Trophoblast cell (in vitro differentiated cells and primary cell): ENCODE data around the gene MPDU1.
A peak's percentile ranks its signal among the peaks of the same experiment; 100 is the strongest.

Experiments
- DNase-seq, 2 donors: peaks; one replicate each; pipeline ENCODE4 v3.0.0-alpha.2; 2016
- H2AFZ ChIP-seq: 2 replicates; pipeline ENCODE4 v1.6.1; 2013; ENCODE audit warnings: low read length, moderate library complexity, mild to moderate bottlenecking; ENCODE audit not compliant: insufficient read depth, poor library complexity
- H2AK5ac ChIP-seq: 2 replicates; pipeline ENCODE4 v1.6.1; 2013; ENCODE audit warnings: mild to moderate bottlenecking, low read length
- H2BK120ac ChIP-seq: 2 replicates; pipeline ENCODE4 v1.6.1; 2013; ENCODE audit warnings: low read length, mild to moderate bottlenecking, moderate library complexity; ENCODE audit not compliant: insufficient read depth, poor library complexity
- H2BK12ac ChIP-seq: 2 replicates; pipeline ENCODE4 v1.6.1; 2013; ENCODE audit warnings: mild to moderate bottlenecking, low read length, moderate library complexity
- H2BK5ac ChIP-seq: 2 replicates; pipeline ENCODE4 v1.6.1; 2013; ENCODE audit warnings: low read length, low read depth, moderate library complexity, mild to moderate bottlenecking; ENCODE audit not compliant: poor library complexity
- H3K14ac ChIP-seq: 2 replicates; pipeline ENCODE4 v1.6.1; 2013; ENCODE audit warnings: mild to moderate bottlenecking, low read length
- H3K18ac ChIP-seq: 2 replicates; pipeline ENCODE4 v1.6.1; 2013; ENCODE audit warnings: mild to moderate bottlenecking, low read length
- H3K23ac ChIP-seq: 2 replicates; pipeline ENCODE4 v1.6.1; 2013; ENCODE audit warnings: low read length
- H3K27ac ChIP-seq: 2 replicates; pipeline ENCODE4 v1.5.1; 2013; ENCODE audit warnings: low read depth, mild to moderate bottlenecking, inconsistent platforms, low read length, moderate library complexity
- H3K27me3 ChIP-seq: 2 replicates; pipeline ENCODE4 v1.6.1; 2013; ENCODE audit warnings: inconsistent platforms, mild to moderate bottlenecking, low read length, moderate library complexity; ENCODE audit not compliant: insufficient read depth
- H3K36me3 ChIP-seq, 2 experiments: 1 replicate in 1 of 2; 2 replicates in 1 of 2; pipeline ENCODE4 v1.6.1; 2013; ENCODE audit warnings: low read length in 2 of 2, mild to moderate bottlenecking in 2 of 2, moderate library complexity in 1 of 2; ENCODE audit not compliant: insufficient read depth in 2 of 2, control insufficient read depth in 1 of 2
- H3K4ac ChIP-seq: 2 replicates; pipeline ENCODE4 v1.6.1; 2013; ENCODE audit warnings: low read depth, mild to moderate bottlenecking, low read length, moderate library complexity
- H3K4me1 ChIP-seq, 2 experiments: 1 replicate in 1 of 2; 2 replicates in 1 of 2; pipeline ENCODE4 v1.6.1; 2013; ENCODE audit warnings: low read length in 2 of 2, mild to moderate bottlenecking in 2 of 2, moderate library complexity in 1 of 2; ENCODE audit not compliant: insufficient read depth in 2 of 2, control insufficient read depth in 1 of 2
- H3K4me2 ChIP-seq: 2 replicates; pipeline ENCODE4 v1.6.1; 2013; ENCODE audit warnings: inconsistent platforms, mild to moderate bottlenecking, low read length, moderate library complexity
- H3K4me3 ChIP-seq: 2 replicates; pipeline ENCODE4 v1.5.1; 2013; ENCODE audit warnings: mild to moderate bottlenecking, low read depth, low read length, inconsistent platforms
- H3K79me1 ChIP-seq: one replicate; pipeline ENCODE4 v1.6.1; 2013; ENCODE audit warnings: low read length
- H3K79me2 ChIP-seq: 2 replicates; pipeline ENCODE4 v1.6.1; 2013; ENCODE audit warnings: low read length, mild to moderate bottlenecking; ENCODE audit not compliant: control insufficient read depth, insufficient read depth, poor library complexity
- H3K9ac ChIP-seq: 2 replicates; pipeline ENCODE4 v1.6.1; 2013; ENCODE audit warnings: mild to moderate bottlenecking, low read length
- H3K9me3 ChIP-seq: 2 replicates; pipeline ENCODE4 v1.6.1; 2013; ENCODE audit warnings: low read depth, mild to moderate bottlenecking, control low read depth, inconsistent platforms, low read length; ENCODE audit not compliant: insufficient read depth
- H4K12ac ChIP-seq: 2 replicates; pipeline ENCODE4 v1.6.1; 2013; ENCODE audit warnings: low read depth, mild to moderate bottlenecking, low read length, moderate library complexity
- H4K8ac ChIP-seq: 2 replicates; pipeline ENCODE4 v1.6.1; 2013; ENCODE audit warnings: low read depth, mild to moderate bottlenecking, low read length, moderate library complexity
- H4K91ac ChIP-seq: one replicate; pipeline ENCODE4 v1.6.1; 2013; ENCODE audit warnings: low read depth, mild to moderate bottlenecking, low read length, moderate library complexity
- WGBS: extraction: QIAGEN DNeasy Blood & Tissue Kit; methylation state at CpG from one replicate; pipeline ENCODE4 v1.1.7; 2013; ENCODE audit warnings: missing lambda C conversion rate; ENCODE audit not compliant: insufficient read length, insufficient coverage; ENCODE audit errors: extremely low coverage; 5-methylcytosine and 5-hydroxymethylcytosine counted together

MPDU1 gene

DNA sequence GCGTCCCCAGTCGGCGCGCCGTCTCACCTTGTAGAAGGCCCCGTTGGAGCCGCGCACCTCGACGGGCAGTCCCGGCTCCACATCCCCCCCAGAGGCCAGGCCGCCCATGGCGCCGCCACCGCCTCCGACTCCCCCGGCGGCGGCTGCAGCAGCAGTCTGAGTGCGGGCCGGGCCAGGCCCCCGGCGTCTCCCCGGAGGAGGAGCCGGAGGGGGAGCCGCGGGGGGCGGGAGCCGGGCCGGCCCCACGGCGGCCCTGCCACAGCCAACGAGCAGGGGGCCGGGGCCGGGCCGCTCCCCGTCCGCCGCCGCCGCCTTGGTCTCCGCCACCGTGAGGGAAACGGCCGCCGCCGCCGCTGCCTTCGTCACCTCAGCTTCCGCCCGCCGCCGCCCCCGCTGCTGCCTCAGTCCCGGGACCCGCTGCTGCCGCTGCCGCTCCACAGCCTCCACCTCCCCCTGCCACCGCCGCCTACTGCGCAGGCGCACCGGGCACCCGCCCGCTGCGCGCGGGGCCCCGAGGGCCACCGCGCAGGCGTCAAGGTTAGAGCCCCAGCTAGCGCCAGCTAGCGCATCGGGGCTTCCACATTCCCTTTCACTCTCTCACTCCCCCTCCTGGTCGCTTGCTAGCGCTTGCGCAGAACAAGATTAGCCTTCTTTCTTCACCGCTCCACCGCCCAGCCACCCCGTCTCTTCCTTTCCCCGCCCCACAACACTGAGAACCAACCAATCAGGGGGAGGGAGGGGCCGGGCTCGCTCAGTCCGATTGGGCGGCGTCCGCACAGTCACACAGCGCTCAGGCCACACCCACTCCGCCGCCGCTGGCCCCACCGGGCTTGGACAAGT lies 31.0 kb downstream of the MPDU1 start, which contains the start of gene FXR2:
Gene FXR2 (minus strand): TSS at position 473 of the 840 bp plus-strand sequence. CDS start 365 bp downstream, at position 108.
- peak within 1 kb of the TSS; percentile 13 for H3K4ac ChIP-seq
- H3K27ac ChIP-seq = peak within 1 kb of the TSS; percentile 91
- WGBS = no CpG with 5 or more reads among the region's 93 CpGs
- H2BK5ac ChIP-seq = peak within 1 kb of the TSS; percentile 62
- peaks cover 7% of the 10 kb centered on the region for H3K79me1 ChIP-seq
- no peaks in the 10 kb centered on the region for H3K9me3 ChIP-seq
- peaks cover 8 to 9% of the 10 kb centered on the region in 2 experiments for H3K4me1 ChIP-seq
- H2AK5ac ChIP-seq = no peak within 1 kb of the TSS
- H2BK120ac ChIP-seq = peak within 1 kb of the TSS; percentile 58
- H4K8ac ChIP-seq = peak within 1 kb of the TSS; percentile 78
- peak within 1 kb of the TSS; percentile 85 for H3K14ac ChIP-seq
- no peak within 1 kb of the TSS for H2BK12ac ChIP-seq
- peak within 1 kb of the TSS; percentile 77 for H3K9ac ChIP-seq
- DNase-seq = peak; percentile 100
- H2AFZ ChIP-seq = peak within 1 kb of the TSS; percentile 67
- H3K4me2 ChIP-seq = peak within 1 kb of the TSS; percentile 80
- peak within 1 kb of the TSS; percentile 53 for H3K18ac ChIP-seq
- H3K79me2 ChIP-seq = peaks cover 6% of the 10 kb centered on the region
- H4K91ac ChIP-seq = peak within 1 kb of the TSS; percentile 79
- H4K12ac ChIP-seq = peak within 1 kb of the TSS; percentile 67
- H3K4me3 ChIP-seq = peak within 1 kb of the TSS; percentile 88
- H3K36me3 ChIP-seq = peaks cover 0 to 3% of the 10 kb centered on the region in 2 experiments
- H3K27me3 ChIP-seq = no peaks in the 10 kb centered on the region
- H3K23ac ChIP-seq = no peak within 1 kb of the TSS

DNA sequence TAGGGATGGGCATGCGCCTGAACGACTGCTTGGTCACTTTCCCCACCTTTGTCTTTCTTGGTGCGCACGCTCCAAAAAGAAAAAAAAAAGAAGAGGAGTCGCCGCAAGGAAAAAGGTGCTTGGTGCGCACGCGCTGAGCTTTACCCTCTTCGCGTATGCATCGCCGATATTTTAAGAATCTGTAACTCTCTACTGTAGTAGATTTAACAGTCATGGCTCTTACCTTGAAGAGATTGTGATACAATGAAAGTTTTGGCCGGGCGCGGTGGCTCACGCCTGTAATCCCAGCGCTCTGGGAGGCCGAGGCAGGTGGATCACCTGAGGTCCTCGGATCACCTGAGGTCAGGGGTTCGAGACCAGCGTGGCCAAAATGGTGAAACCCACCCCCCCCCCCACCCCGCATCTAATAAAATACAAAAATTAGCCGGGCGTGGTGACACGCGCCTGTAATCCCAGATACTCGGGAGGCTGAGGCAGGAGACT lies 31.7 kb downstream of the MPDU1 start:
- H3K14ac ChIP-seq = no peak overlapping the region
- no peaks in the 10 kb centered on the region for H3K27me3 ChIP-seq
- no peak overlapping the region for H3K4ac ChIP-seq
- H4K91ac ChIP-seq = no peak overlapping the region
- H4K12ac ChIP-seq = peak overlapping the region; percentile 44
- no peak overlapping the region for H2BK120ac ChIP-seq
- peaks cover 7% of the 10 kb centered on the region for H3K79me1 ChIP-seq
- no CpG with 5 or more reads among the region's 28 CpGs for WGBS
- peaks cover 8 to 9% of the 10 kb centered on the region in 2 experiments for H3K4me1 ChIP-seq
- H2AK5ac ChIP-seq = no peak overlapping the region
- peak overlapping the region; percentile 62 for H3K4me2 ChIP-seq
- H2BK12ac ChIP-seq = no peak overlapping the region
- peak overlapping the region; percentile 74 for H3K27ac ChIP-seq
- peak overlapping the region; percentile 78 for H4K8ac ChIP-seq
- no peak overlapping the region for H2BK5ac ChIP-seq
- H2AFZ ChIP-seq = peak overlapping the region; percentile 67
- H3K18ac ChIP-seq = no peak overlapping the region
- no peaks in the 10 kb centered on the region for H3K9me3 ChIP-seq
- peak overlapping the region; percentile 51 for H3K4me3 ChIP-seq
- H3K9ac ChIP-seq = no peak overlapping the region
- DNase-seq = no peak
- H3K36me3 ChIP-seq = peaks cover 0 to 3% of the 10 kb centered on the region in 2 experiments
- H3K23ac ChIP-seq = no peak overlapping the region
- H3K79me2 ChIP-seq = peaks cover 6% of the 10 kb centered on the region

DNA sequence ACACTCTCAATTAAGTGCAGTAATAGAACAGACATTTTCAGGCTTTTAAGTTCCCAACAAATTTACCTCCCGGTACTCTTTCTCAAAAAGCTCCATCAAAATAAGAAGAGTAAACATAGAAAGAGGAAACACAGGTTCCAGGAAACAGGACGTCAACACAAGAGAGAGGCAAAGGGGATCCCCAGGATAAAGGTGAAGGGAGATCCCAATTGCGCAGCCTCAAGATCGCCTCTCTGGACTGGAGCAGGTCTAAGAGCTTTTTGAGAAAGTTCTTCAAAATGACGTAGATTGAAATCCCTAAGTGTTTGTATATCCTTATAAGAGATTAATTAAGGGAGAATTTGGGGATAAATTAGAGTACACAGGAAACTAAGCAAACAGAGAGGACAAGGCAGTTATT lies 35.0 kb downstream of the MPDU1 start:
- Histone ChIP-seq H3K9me3 (no peaks in the 10 kb centered on the region), H3K27me3 (no peaks in the 10 kb centered on the region), H3K18ac (no peak overlapping the region), H3K36me3 (no peaks in the 10 kb centered on the region), H3K79me1 (peaks cover 7% of the 10 kb centered on the region), H3K23ac (no peak overlapping the region), H2BK120ac (no peak overlapping the region), H3K4me3 (no peak overlapping the region), H3K79me2 (peaks cover 4% of the 10 kb centered on the region), H4K12ac (no peak overlapping the region), H3K4me2 (no peak overlapping the region), H3K4ac (no peak overlapping the region), H2AFZ (no peak overlapping the region), H2BK12ac (no peak overlapping the region), H3K9ac (no peak overlapping the region), H4K8ac (no peak overlapping the region), H3K14ac (no peak overlapping the region), H3K4me1 (peaks cover 2 to 3% of the 10 kb centered on the region in 2 experiments), H2AK5ac (no peak overlapping the region), H4K91ac (no peak overlapping the region), H3K27ac (no peak overlapping the region), H2BK5ac (no peak overlapping the region)
- no CpG with 5 or more reads among the region's 5 CpGs for WGBS
- no peak for DNase-seq

DNA sequence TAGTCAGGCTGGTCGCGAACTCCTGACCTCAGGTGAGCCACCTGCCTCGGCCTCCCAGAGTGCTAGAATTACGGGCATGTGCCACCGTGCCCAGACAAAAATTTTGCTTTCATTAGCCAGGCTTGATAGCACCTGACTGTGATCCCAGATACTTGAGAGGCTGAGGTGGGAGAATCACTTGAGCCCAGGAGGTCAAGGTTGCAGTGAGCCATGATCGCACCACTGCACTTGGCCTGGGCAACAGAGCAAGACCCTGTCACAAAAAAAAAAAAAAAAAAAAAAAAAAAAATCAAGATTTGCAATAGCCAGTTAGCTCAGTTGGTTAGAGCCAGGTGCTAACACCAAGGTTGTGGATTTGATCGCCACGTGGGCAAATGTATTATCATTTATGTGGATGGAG lies 37.2 kb downstream of the MPDU1 start:
- H4K12ac ChIP-seq = no peak overlapping the region
- H4K8ac ChIP-seq = no peak overlapping the region
- no peak overlapping the region for H2BK5ac ChIP-seq
- H3K79me2 ChIP-seq = no peaks in the 10 kb centered on the region
- H3K9me3 ChIP-seq = no peaks in the 10 kb centered on the region
- H3K23ac ChIP-seq = no peak overlapping the region
- H4K91ac ChIP-seq = no peak overlapping the region
- H3K4me2 ChIP-seq = no peak overlapping the region
- no peak overlapping the region for H2AK5ac ChIP-seq
- H2BK120ac ChIP-seq = no peak overlapping the region
- H3K27ac ChIP-seq = no peak overlapping the region
- no peak overlapping the region for H3K4me3 ChIP-seq
- WGBS = no CpG with 5 or more reads among the region's 8 CpGs
- H2BK12ac ChIP-seq = no peak overlapping the region
- no peak overlapping the region for H3K18ac ChIP-seq
- no peak for DNase-seq
- H3K14ac ChIP-seq = no peak overlapping the region
- no peak overlapping the region for H3K9ac ChIP-seq
- no peaks in the 10 kb centered on the region for H3K27me3 ChIP-seq
- H3K4me1 ChIP-seq = no peaks in the 10 kb centered on the region
- H3K36me3 ChIP-seq = no peaks in the 10 kb centered on the region
- H2AFZ ChIP-seq = no peak overlapping the region
- H3K79me1 ChIP-seq = no peaks in the 10 kb centered on the region
- no peak overlapping the region for H3K4ac ChIP-seq
